Spleen (tissue), 10 donors: ENCODE data around the gene SLC10A4. TPM values are rescaled to one million over a fixed set of nuclear protein-coding genes. Genes with fewer than 3 reads are reported as not detected.

Experiments used
- polyA plus RNA-seq, 3 donors: library from polyadenylated mRNA; stranded (reverse); fragments of 200-250 nt; gene quantifications; one replicate each; pipeline ENCODE4 v1.2.1, GENCODE V29; 2013
- total RNA-seq, 7 donors: library from RNA; depleted of rRNA in 3 of 7; stranded (reverse); fragments of >200 nt in 3 of 7; fragmentation: NEBNext Ultra II Directional in 4 of 7; extraction: Animal tissue kit (Norgen Biotek cat#: 25700) in 4 of 7; gene quantifications; one replicate each; pipeline versions ENCODE4 v1.1.0 to v1.2.1, GENCODE V29; 2016 to 2021
- donor health status: healthy with polysubstance abuse.
- donor health status: DM: no; HTN: no; CAD: no; lungs with moderate emphysema.
- donor health status: DM: no; HTN: no; CAD: no.
- donor health status: Bipolar disorder and iron deficiency.
- donor health status: healthy.
- donor health status: DM: no; HTN: no; CAD: no.
- donor health status: DM: yes; HTN: yes; CAD: no.

The SLC10A4 gene
- total and polyA plus RNA-seq, 10 donors = 0.08 to 0.32 (median 0.20) TPM; not detected in 5

Other genes with a start within 250 kb of the SLC10A4 start
- gene TEC, start 213.5 kb upstream of the SLC10A4 start, total RNA-seq = 10 to 100 TPM in 2 of 7 donors, 1 to 10 TPM in 5; 5.9 to 15.3 (median 8.1) TPM
- gene TEC, start 213.5 kb upstream of the SLC10A4 start, polyA plus RNA-seq = 1 to 10 TPM; 1.9 to 2.3 (median 2.0) TPM
- 10 to 100 TPM; 42.8 to 69.1 (median 48.5) TPM for gene SLAIN2, start 141.8 kb upstream of the SLC10A4 start, total RNA-seq
- gene SLAIN2, start 141.8 kb upstream of the SLC10A4 start, polyA plus RNA-seq = 1 to 10 TPM; 6.6 to 8.5 (median 7.8) TPM
- gene ZAR1, start 6.9 kb downstream of the SLC10A4 start, total RNA-seq = not detected
- not detected for gene ZAR1, start 6.9 kb downstream of the SLC10A4 start, polyA plus RNA-seq